ENCODE results near the gene PIAS2.
"Not testable (repeated sequence)": the region's sequence is repeated elsewhere in the genome, so short reads cannot be mapped to it uniquely, and the experiment has no call there.

Gene PIAS2

GRCh38 chr18:46832849-46833248 lies 84.5 kb downstream of the PIAS2 start:
- no peak for TF ChIP-seq CTCF (conservative IDR thresholded peaks at IDR 0.05; ENCODE audit: control insufficient read depth, insufficient read depth, low read depth, low read length)
- H3K4me3 ChIP-seq (ENCODE audit: control insufficient read depth, low read depth, low read length) = no peak overlapping the region
- no peak for DNase-seq (ENCODE audit: low read depth)

GRCh38 chr18:46832422-46832821 lies 84.9 kb downstream of the PIAS2 start:
- not testable (repeated sequence) for DNase-seq (ENCODE audit: low read depth); H3K4me3 ChIP-seq (ENCODE audit: control insufficient read depth, low read depth, low read length)

GRCh38 chr18:46831434-46831833 lies 85.9 kb downstream of the PIAS2 start:
- H3K4me3 ChIP-seq (ENCODE audit: control insufficient read depth, low read depth, low read length) = no peak overlapping the region
- no peak for TF ChIP-seq CTCF (conservative IDR thresholded peaks at IDR 0.05; ENCODE audit: control insufficient read depth, insufficient read depth, low read depth, low read length)
- no peak for DNase-seq (ENCODE audit: low read depth)

GRCh38 chr18:46830633-46831032 lies 86.7 kb downstream of the PIAS2 start:
- TF ChIP-seq CTCF (conservative IDR thresholded peaks at IDR 0.05; ENCODE audit: control insufficient read depth, insufficient read depth, low read depth, low read length) = no peak
- no peak overlapping the region for H3K4me3 ChIP-seq (ENCODE audit: control insufficient read depth, low read depth, low read length)
- no peak for DNase-seq (ENCODE audit: low read depth)

- DNase-seq (ENCODE audit: low read depth) = no peak
- TF ChIP-seq CTCF (conservative IDR thresholded peaks at IDR 0.05; ENCODE audit: control insufficient read depth, insufficient read depth, low read depth, low read length) = no peak
- H3K4me3 ChIP-seq (ENCODE audit: control insufficient read depth, low read depth, low read length) = no peak overlapping the region
Observed at GRCh38 chr18:46829947-46830346, 87.4 kb downstream of the PIAS2 start.

- no peak for DNase-seq (ENCODE audit: low read depth)
- H3K4me3 ChIP-seq (ENCODE audit: control insufficient read depth, low read depth, low read length) = no peak overlapping the region
- no peak for TF ChIP-seq CTCF (conservative IDR thresholded peaks at IDR 0.05; ENCODE audit: control insufficient read depth, insufficient read depth, low read depth, low read length)
Observed at GRCh38 chr18:46829531-46829930, 87.8 kb downstream of the PIAS2 start.

- no peak for TF ChIP-seq CTCF (conservative IDR thresholded peaks at IDR 0.05; ENCODE audit: control insufficient read depth, insufficient read depth, low read depth, low read length)
- DNase-seq (ENCODE audit: low read depth) = no peak
- no peak overlapping the region for H3K4me3 ChIP-seq (ENCODE audit: control insufficient read depth, low read depth, low read length)
Observed at GRCh38 chr18:46821856-46822711, 95.2 kb downstream of the PIAS2 start.

Data from fibroblast of mammary gland (primary cell).